Measurements from ENCODE around the gene EEIG1.

Gene EEIG1

GRCh38 chr9:127985011-127985410 lies 4.2 kb upstream of the EEIG1 start:
- Histone ChIP-seq H4K20me1 (peaks cover 6% of the 10 kb centered on the region), H3K27me3 (no peaks in the 10 kb centered on the region; the same call in 1 of the 2 replicates), H3K9ac (no peak overlapping the region), H3K9me3 (no peaks in the 10 kb centered on the region), H3K27ac (no peak overlapping the region), H3K36me3 (no peaks in the 10 kb centered on the region), H3K4me1 (peaks cover 67% of the 10 kb centered on the region), H3K4me3 (no peak overlapping the region), H3K4me2 (peak overlapping the region; percentile 99)
- TF ChIP-seq Cebpa-rat (IDR thresholded peaks at IDR 0.05): no peak

GRCh38 chr9:127983847-127984289 lies 3.1 kb upstream of the EEIG1 start:
- Histone ChIP-seq H3K9ac (0 out of 2 replicates have a peak overlapping the region, but pooled peaks have one; percentile 17), H3K4me2 (peak overlapping the region; percentile 99), H3K27ac (peak overlapping the region; percentile 58), H4K20me1 (peaks cover 17% of the 10 kb centered on the region), H3K27me3 (no peaks in the 10 kb centered on the region; the same call in 1 of the 2 replicates), H3K4me1 (peaks cover 79% of the 10 kb centered on the region), H3K9me3 (no peaks in the 10 kb centered on the region), H3K36me3 (no peaks in the 10 kb centered on the region), H3K4me3 (no peak overlapping the region)
- no peak for TF ChIP-seq Cebpa-rat (IDR thresholded peaks at IDR 0.05)

DNA sequence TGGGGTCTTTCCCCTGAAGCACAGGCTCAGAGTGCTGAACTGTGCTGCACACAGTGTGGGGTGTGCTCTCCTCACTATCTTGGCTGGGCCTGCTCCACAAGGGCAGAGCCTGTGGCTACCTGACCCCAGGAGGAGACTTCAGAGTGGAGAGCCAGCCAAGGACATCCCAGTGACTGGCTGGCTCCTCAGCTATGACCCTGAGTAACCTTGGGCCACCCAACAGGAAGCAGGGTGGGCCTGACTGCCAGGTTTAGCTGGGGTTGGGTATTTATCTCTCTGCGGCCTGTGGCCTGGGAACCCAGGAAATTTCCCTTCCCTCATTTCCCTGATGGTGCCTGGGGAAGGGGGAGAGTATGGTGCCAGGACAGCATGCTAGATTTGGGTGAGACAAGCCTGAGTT lies 2.1 kb upstream of the EEIG1 start:
- peaks cover 85% of the 10 kb centered on the region for H3K4me1 ChIP-seq
- peak overlapping the region; percentile 99 for H3K4me2 ChIP-seq
- no peaks in the 10 kb centered on the region for H3K36me3 ChIP-seq
- H3K9ac ChIP-seq: 0 out of 2 replicates have a peak overlapping the region, but pooled peaks have one; percentile 30
- no peak for TF ChIP-seq Cebpa-rat (IDR thresholded peaks at IDR 0.05)
- no peak overlapping the region for H3K4me3 ChIP-seq
- H3K27ac ChIP-seq: peak overlapping the region; percentile 58
- H3K27me3 ChIP-seq: no peaks in the 10 kb centered on the region; the same call in 1 of the 2 replicates
- peaks cover 27% of the 10 kb centered on the region for H4K20me1 ChIP-seq
- H3K9me3 ChIP-seq: no peaks in the 10 kb centered on the region

- Histone ChIP-seq H3K27me3 (no peaks in the 10 kb centered on the region; the same call in 1 of the 2 replicates), H3K27ac (peak overlapping the region; percentile 87), H3K9ac (peak overlapping the region; percentile 87), H3K4me2 (peak overlapping the region; percentile 99), H3K4me3 (peak overlapping the region; percentile 93), H4K20me1 (peaks cover 39% of the 10 kb centered on the region), H3K9me3 (no peaks in the 10 kb centered on the region), H3K4me1 (peaks cover 83% of the 10 kb centered on the region), H3K36me3 (no peaks in the 10 kb centered on the region)
- TF ChIP-seq Cebpa-rat (IDR thresholded peaks at IDR 0.05): no peak
Observed at GRCh38 chr9:127981559-127982121, 851 bp upstream of the EEIG1 start.

DNA sequence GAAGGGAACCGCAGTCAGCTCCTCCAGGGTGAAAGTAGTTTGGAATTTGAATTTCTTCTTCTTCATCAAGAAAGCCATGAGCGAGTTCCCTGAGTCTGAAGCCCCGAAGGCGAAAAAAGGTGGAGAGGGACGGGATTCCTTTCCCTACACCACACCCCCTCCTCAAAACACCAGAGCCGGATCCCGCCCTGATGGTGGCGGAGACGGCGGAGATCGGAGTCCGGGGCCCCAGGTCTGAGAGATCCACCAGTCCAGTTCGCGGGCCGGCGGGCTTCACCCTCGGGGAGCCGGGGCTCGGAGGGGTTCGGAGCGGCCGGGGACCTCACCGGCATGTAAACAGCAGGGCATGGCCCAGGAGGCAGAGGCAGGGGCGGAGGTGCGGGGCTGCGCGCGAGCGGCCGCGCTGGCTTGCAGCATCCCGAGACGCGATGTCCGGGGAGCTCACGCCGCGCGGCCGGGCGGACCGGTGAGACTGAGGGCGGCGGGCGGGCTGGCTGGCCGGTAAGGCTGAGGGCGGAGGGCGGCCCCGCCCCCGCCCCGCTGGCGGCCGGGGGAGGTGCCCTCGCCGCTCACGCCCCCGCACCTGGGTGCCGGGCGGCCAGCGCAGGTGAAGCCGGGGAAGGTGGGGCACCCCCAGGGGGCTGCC lies 606 bp downstream of the EEIG1 start:
- TF ChIP-seq Cebpa-rat (IDR thresholded peaks at IDR 0.05): no peak
- peak overlapping the region; percentile 93 for H3K4me3 ChIP-seq
- H3K4me2 ChIP-seq: peak overlapping the region; percentile 99
- H3K9me3 ChIP-seq: no peaks in the 10 kb centered on the region
- H4K20me1 ChIP-seq: peaks cover 54% of the 10 kb centered on the region
- no peaks in the 10 kb centered on the region for H3K36me3 ChIP-seq
- no peaks in the 10 kb centered on the region; the same call in 1 of the 2 replicates for H3K27me3 ChIP-seq
- H3K4me1 ChIP-seq: peaks cover 88% of the 10 kb centered on the region
- peak overlapping the region; percentile 80 for H3K9ac ChIP-seq
- H3K27ac ChIP-seq: peak overlapping the region; percentile 70

GRCh38 chr9:127979333-127980059 lies 1.3 kb downstream of the EEIG1 start:
- Histone ChIP-seq H3K27me3 (no peaks in the 10 kb centered on the region; the same call in 1 of the 2 replicates), H3K9ac (peak overlapping the region; percentile 80), H3K36me3 (no peaks in the 10 kb centered on the region), H3K4me2 (peak overlapping the region; percentile 99), H4K20me1 (peaks cover 61% of the 10 kb centered on the region), H3K4me3 (peak overlapping the region; percentile 93), H3K4me1 (peaks cover 88% of the 10 kb centered on the region), H3K9me3 (no peaks in the 10 kb centered on the region), H3K27ac (peak overlapping the region; percentile 8; the same call in 1 of the 2 replicates)
- no peak for TF ChIP-seq Cebpa-rat (IDR thresholded peaks at IDR 0.05)

GRCh38 chr9:127979015-127979332 lies 1.8 kb downstream of the EEIG1 start:
- Histone ChIP-seq H3K9ac (peak overlapping the region; percentile 80), H3K27ac (peak overlapping the region; percentile 8; the same call in 1 of the 2 replicates), H3K36me3 (no peaks in the 10 kb centered on the region), H3K4me3 (peak overlapping the region; percentile 93), H3K4me2 (peak overlapping the region; percentile 99), H3K9me3 (no peaks in the 10 kb centered on the region), H3K27me3 (no peaks in the 10 kb centered on the region; the same call in 1 of the 2 replicates), H3K4me1 (peaks cover 88% of the 10 kb centered on the region), H4K20me1 (peaks cover 66% of the 10 kb centered on the region)
- no peak for TF ChIP-seq Cebpa-rat (IDR thresholded peaks at IDR 0.05)

DNA sequence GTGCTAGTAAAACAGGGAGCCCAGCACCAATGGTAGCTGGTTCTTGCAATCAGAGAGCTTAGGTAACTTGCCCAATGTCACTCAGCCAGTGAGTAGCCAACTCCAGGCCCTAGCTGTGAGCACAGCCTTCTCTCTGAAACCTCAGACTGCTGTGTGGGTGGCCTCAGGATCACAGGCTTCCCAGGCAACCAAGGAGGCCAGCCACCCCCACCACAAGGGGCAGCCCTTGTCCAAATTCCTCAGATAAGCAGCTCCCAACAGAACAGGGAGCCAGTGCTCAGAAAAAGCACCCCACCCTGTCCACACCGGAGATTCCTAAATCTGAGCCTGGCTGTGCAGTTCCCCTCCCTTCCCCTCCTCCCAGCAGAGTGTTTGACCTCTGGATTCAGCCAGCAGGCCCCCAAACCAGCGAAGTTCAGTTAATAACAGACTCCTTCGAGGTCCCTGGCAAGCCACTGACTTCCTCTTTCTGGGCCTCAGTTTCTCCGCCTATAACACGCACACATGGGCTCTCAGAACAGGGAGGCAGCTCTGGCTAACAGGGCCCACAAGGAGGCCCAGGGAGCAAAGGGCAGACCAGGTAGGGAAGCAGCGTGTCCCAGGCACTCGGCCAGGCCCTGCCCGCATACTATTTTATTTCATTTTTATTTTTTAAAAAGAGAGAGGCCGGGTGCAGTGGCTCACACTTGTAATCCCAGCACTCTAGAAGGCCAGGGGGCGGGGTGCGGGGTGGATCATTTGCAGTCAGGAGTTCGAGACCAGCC lies 2.7 kb downstream of the EEIG1 start:
- H4K20me1 ChIP-seq: peaks cover 75% of the 10 kb centered on the region
- H3K4me3 ChIP-seq: peak overlapping the region; percentile 30; the same call in 1 of the 2 replicates

More for the DNA sequence above, 2.7 kb downstream of the EEIG1 start:
- Histone ChIP-seq H3K4me1 (peaks cover 88% of the 10 kb centered on the region), H3K27ac (0 out of 2 replicates have a peak overlapping the region, but pooled peaks have one; percentile 18), H3K27me3 (no peaks in the 10 kb centered on the region; the same call in 1 of the 2 replicates), H3K36me3 (no peaks in the 10 kb centered on the region), H3K9me3 (no peaks in the 10 kb centered on the region), H3K9ac (peak overlapping the region; percentile 41), H3K4me2 (peak overlapping the region; percentile 99)
- TF ChIP-seq Cebpa-rat (IDR thresholded peaks at IDR 0.05): no peak
